ENCODE results near the gene TMEM150B. TPM values are rescaled to one million over a fixed set of nuclear protein-coding genes. Genes with fewer than 3 reads are reported as not detected.

The TMEM150B gene
- total and polyA plus RNA-seq, 2 of the 13 experiments (the other 11 are each of a cell fraction or from before 2014, with no cell fraction given) = 1.3 to 1.8 TPM

GRCh38 chr19:55279770-55280643 lies 45.1 kb downstream of the TMEM150B start, which contains the start of gene HSPBP1 (continued):
- TF ChIP-seq ZNF513 (CRISPR knock-in tag; conservative IDR thresholded peaks at IDR 0.05) (no peak), ZNF720 (CRISPR knock-in tag; IDR thresholded peaks at IDR 0.05) (no peak), RARG (CRISPR knock-in tag; IDR thresholded peaks at IDR 0.05; ENCODE audit: low read depth) (no peak), CSRNP2 (CRISPR knock-in tag; conservative IDR thresholded peaks at IDR 0.05; ENCODE audit: low read depth) (no peak), ATF7 (IDR thresholded peaks at IDR 0.05) (no peak), ATF7 (CRISPR knock-in tag; IDR thresholded peaks at IDR 0.05) (no peak), PRMT3 (CRISPR knock-in tag; IDR thresholded peaks at IDR 0.05; ENCODE audit: borderline replicate concordance, low read depth) (no peak), TOE1 (CRISPR knock-in tag; IDR thresholded peaks at IDR 0.05) (no peak), NCOR1 (IDR thresholded peaks at IDR 0.05; ENCODE audit: borderline replicate concordance, low read length) (0 out of 2 replicates have a peak, but pooled peaks have one; percentile 28), THAP7 (CRISPR knock-in tag; IDR thresholded peaks at IDR 0.05) (0 out of 2 replicates have a peak, but pooled peaks have one; percentile 5), ZSCAN22 (CRISPR knock-in tag; IDR thresholded peaks at IDR 0.05) (no peak), ZNF180 (CRISPR knock-in tag; IDR thresholded peaks at IDR 0.05; ENCODE audit: borderline replicate concordance, low read depth) (no peak), ZEB1 (IDR thresholded peaks at IDR 0.05; ENCODE audit: insufficient replicate concordance, low read depth) (peak; percentile 77), ATF1 (CRISPR knock-in tag; IDR thresholded peaks at IDR 0.05) (peak; percentile 91), HES4 (CRISPR knock-in tag; IDR thresholded peaks at IDR 0.05; ENCODE audit: borderline replicate concordance) (no peak), CREM (IDR thresholded peaks at IDR 0.05) (peak; percentile 89), CREM (CRISPR knock-in tag; IDR thresholded peaks at IDR 0.05) (0 out of 2 replicates have a peak, but pooled peaks have one; percentile 28), ZNF562 (CRISPR knock-in tag; IDR thresholded peaks at IDR 0.05; ENCODE audit: borderline replicate concordance) (no peak), ZNF431 (CRISPR knock-in tag; IDR thresholded peaks at IDR 0.05; ENCODE audit: borderline replicate concordance, low read depth) (no peak), POLR2A (IDR thresholded peaks at IDR 0.05; ENCODE audit: insufficient read depth in 1 of 2, low read depth in 2 of 2, low read length in 2 of 2) (peak; percentile 72 to 86), NCOA5 (CRISPR knock-in tag; IDR thresholded peaks at IDR 0.05) (no peak), TCF7L2 (IDR thresholded peaks at IDR 0.05; ENCODE audit: low read depth, low read length) (no peak), SRSF1 (optimal IDR thresholded peaks at IDR 0.05; ENCODE audit: low read depth, low read length) (peak; percentile 73), TBX2 (CRISPR knock-in tag; IDR thresholded peaks at IDR 0.05; ENCODE audit: borderline replicate concordance) (peak; percentile 89), ZMYM4 (CRISPR knock-in tag; IDR thresholded peaks at IDR 0.05) (0 out of 2 replicates have a peak, but pooled peaks have one; percentile 12), CHD4 (IDR thresholded peaks at IDR 0.05; ENCODE audit: borderline replicate concordance, low read length) (no peak; the same call in 1 of the 2 replicates), NRL (CRISPR knock-in tag; IDR thresholded peaks at IDR 0.05; ENCODE audit: borderline replicate concordance) (peak; percentile 36; the same call in 1 of the 2 replicates), RXRA (CRISPR knock-in tag; IDR thresholded peaks at IDR 0.05) (peak; percentile 29; the same call in 1 of the 2 replicates)

Data from HepG2 (cell line).